H9 (cell line): Measurements from ENCODE around the gene CADPS. TPM values are rescaled to one million over a fixed set of nuclear protein-coding genes. Genes with fewer than 3 reads are reported as not detected.

Source experiments
- DNase-seq: peaks from one replicate; pipeline ENCODE4 v3.0.0-alpha.2; 2017
- H2AFZ ChIP-seq: one replicate; pipeline ENCODE4 v1.6.1; 2013; ENCODE audit warnings: mild to moderate bottlenecking, low read length, control low read depth, moderate library complexity
- H2AK5ac ChIP-seq: 2 replicates; pipeline ENCODE4 v1.6.1; 2013; ENCODE audit warnings: low read length, control low read depth, mixed read lengths; ENCODE audit not compliant: insufficient read length
- H2BK120ac ChIP-seq: one replicate; pipeline ENCODE4 v1.6.1; 2013; ENCODE audit warnings: low read depth, mild to moderate bottlenecking, low read length, control low read depth, inconsistent platforms; ENCODE audit not compliant: poor library complexity, severe bottlenecking
- H2BK12ac ChIP-seq: 2 replicates; pipeline ENCODE4 v1.6.1; 2013; ENCODE audit warnings: low read length, control low read depth, mixed read lengths, low read depth; ENCODE audit not compliant: insufficient read length
- H2BK15ac ChIP-seq: 2 replicates; pipeline ENCODE4 v1.6.1; 2013; ENCODE audit warnings: low read depth, low read length, control low read depth
- H2BK20ac ChIP-seq: one replicate; pipeline ENCODE4 v1.6.1; 2013; ENCODE audit warnings: low read depth, mild to moderate bottlenecking, low read length, control low read depth, inconsistent platforms; ENCODE audit not compliant: poor library complexity, severe bottlenecking
- H2BK5ac ChIP-seq: 2 replicates; pipeline ENCODE4 v1.6.1; 2013; ENCODE audit warnings: low read length, control low read depth, mixed read lengths; ENCODE audit not compliant: insufficient read length
- H3K14ac ChIP-seq: 2 replicates; pipeline ENCODE4 v1.6.1; 2013; ENCODE audit warnings: low read length, control low read depth; ENCODE audit not compliant: insufficient read depth
- H3K18ac ChIP-seq: 2 replicates; pipeline ENCODE4 v1.6.1; 2013; ENCODE audit warnings: low read depth, mild to moderate bottlenecking, mixed read lengths, low read length, control low read depth; ENCODE audit not compliant: insufficient read length
- H3K23ac ChIP-seq: 2 replicates; pipeline ENCODE4 v1.6.1; 2013; ENCODE audit warnings: low read length, control low read depth, mixed read lengths, low read depth; ENCODE audit not compliant: insufficient read length
- H3K23me2 ChIP-seq: 2 replicates; pipeline ENCODE4 v1.6.1; 2013; ENCODE audit warnings: low read depth, mild to moderate bottlenecking, mixed read lengths, low read length, control low read depth; ENCODE audit not compliant: insufficient read length, poor library complexity, severe bottlenecking
- H3K27ac ChIP-seq: 2 replicates; pipeline ENCODE4 v1.5.1; 2013; ENCODE audit warnings: low read length, control low read depth, mixed read lengths, low read depth; ENCODE audit not compliant: insufficient read length
- H3K27me3 ChIP-seq: 2 replicates; pipeline ENCODE4 v1.6.1; 2013; ENCODE audit warnings: low read length, control low read depth, inconsistent platforms; ENCODE audit not compliant: insufficient read depth
- H3K4ac ChIP-seq: 2 replicates; pipeline ENCODE4 v1.6.1; 2013; ENCODE audit warnings: low read depth, mild to moderate bottlenecking, control low read depth, inconsistent platforms, low read length, moderate library complexity
- H3K4me1 ChIP-seq: 2 replicates; pipeline ENCODE4 v1.6.1; 2013; ENCODE audit warnings: low read length, control low read depth, inconsistent platforms; ENCODE audit not compliant: insufficient read depth
- H3K4me2 ChIP-seq: 2 replicates; pipeline ENCODE4 v1.6.1; 2013; ENCODE audit warnings: low read length, control low read depth, mixed read lengths; ENCODE audit not compliant: insufficient read length, insufficient read depth
- H3K56ac ChIP-seq: 2 replicates; pipeline ENCODE4 v1.6.1; 2013; ENCODE audit warnings: low read depth, mild to moderate bottlenecking, mixed read lengths, low read length, control low read depth; ENCODE audit not compliant: insufficient read length
- H3K79me1 ChIP-seq: 2 replicates; pipeline ENCODE4 v1.6.1; 2013; ENCODE audit warnings: low read depth, mild to moderate bottlenecking, moderate library complexity, low read length, control low read depth, inconsistent platforms; ENCODE audit not compliant: insufficient read depth, poor library complexity, severe bottlenecking
- H3K79me2 ChIP-seq: 2 replicates; pipeline ENCODE4 v1.6.1; 2013; ENCODE audit warnings: low read length, control low read depth, inconsistent platforms; ENCODE audit not compliant: insufficient read depth
- H3K9ac ChIP-seq: 2 replicates; pipeline ENCODE4 v1.6.1; 2013; ENCODE audit warnings: low read length, control low read depth, mixed read lengths; ENCODE audit not compliant: insufficient read length; ENCODE audit errors: extremely low read depth
- H3K9me3 ChIP-seq: one replicate; pipeline ENCODE4 v1.6.1; 2013; ENCODE audit warnings: low read depth, low read length, inconsistent platforms; ENCODE audit not compliant: control insufficient read depth
- H3T11ph ChIP-seq: one replicate; pipeline ENCODE4 v1.6.1; 2013; ENCODE audit warnings: mild to moderate bottlenecking, low read length, control low read depth, inconsistent platforms
- H4K20me1 ChIP-seq: one replicate; pipeline ENCODE4 v1.6.1; 2013; ENCODE audit not compliant: control insufficient read depth, insufficient read length, insufficient read depth
- H4K5ac ChIP-seq: 2 replicates; pipeline ENCODE4 v1.6.1; 2013; ENCODE audit warnings: low read depth, mild to moderate bottlenecking, mixed read lengths, low read length, control low read depth; ENCODE audit not compliant: insufficient read length
- H4K8ac ChIP-seq: replicated peaks from 2 replicates; pipeline ENCODE4 v1.6.1; 2013; ENCODE audit warnings: low read length, control low read depth, mixed read lengths, low read depth; ENCODE audit not compliant: insufficient read length
- H4K91ac ChIP-seq: 2 replicates; pipeline ENCODE4 v1.6.1; 2013; ENCODE audit warnings: low read depth, mild to moderate bottlenecking, moderate library complexity, mixed read lengths, low read length, control low read depth; ENCODE audit not compliant: insufficient read length
- H3K27ac Mint-ChIP-seq, 3 experiments: 2 replicates in 2 of 3; 3 replicates in 1 of 3; pipeline ENCODE4 v1.8.0; 2020 to 2021; ENCODE audit warnings: mixed read lengths in 3 of 3, mild to moderate bottlenecking in 1 of 3, moderate library complexity in 1 of 3
- H3K27me3 Mint-ChIP-seq: 2 replicates; pipeline ENCODE4 v1.8.0; 2021; ENCODE audit warnings: low read depth, mild to moderate bottlenecking, moderate library complexity, mixed read lengths
- H3K36me3 Mint-ChIP-seq, 3 experiments: 2 replicates in 2 of 3; 3 replicates in 1 of 3; pipeline ENCODE4 v1.8.0; 2020 to 2021; ENCODE audit warnings: low read depth in 3 of 3, mixed read lengths in 3 of 3; ENCODE audit not compliant: insufficient read depth in 1 of 3
- H3K4me1 Mint-ChIP-seq, 2 experiments: 2 replicates each; pipeline ENCODE4 v1.8.0; 2020; ENCODE audit warnings: mixed read lengths in 2 of 2
- H3K4me3 Mint-ChIP-seq, 2 experiments: 2 replicates in 1 of 2; 3 replicates in 1 of 2; pipeline ENCODE4 v1.8.0; 2020 to 2021; ENCODE audit warnings: mild to moderate bottlenecking in 2 of 2, mixed read lengths in 2 of 2, moderate library complexity in 1 of 2
- H3K9me3 Mint-ChIP-seq, 2 experiments: 2 replicates in 1 of 2; 3 replicates in 1 of 2; pipeline ENCODE4 v1.8.0; 2020; ENCODE audit warnings: mild to moderate bottlenecking in 2 of 2, mixed read lengths in 2 of 2, moderate library complexity in 1 of 2
- CTCF ChIP-seq: fragments of 200-600 bp; sonication (generic); conservative IDR thresholded peaks from 3 replicates; pipeline ENCODE4 v1.8.0; 2021; ENCODE audit warnings: antibody characterized with exemption, mild to moderate bottlenecking
- WGBS: extraction: QIAGEN DNeasy Blood & Tissue Kit; methylation state at CpG from one replicate; pipeline ENCODE4 v1.1.7; 2013; ENCODE audit warnings: missing lambda C conversion rate, low lambda C conversion rate, mixed read lengths; ENCODE audit not compliant: insufficient read length; ENCODE audit errors: extremely low coverage; 5-methylcytosine and 5-hydroxymethylcytosine counted together
- total RNA-seq: library from RNA; stranded (reverse); gene quantifications from 2 replicates; pipeline ENCODE4 v1.2.1, GENCODE V29; 2021

The CADPS gene
- total RNA-seq, 1 experiment from 2014 or later = 6.6 TPM

GRCh38 chr3:62604298-62604697 is 270.9 kb downstream of the CADPS start:
- no peak overlapping the region for H3K9ac ChIP-seq
- H3K56ac ChIP-seq = no peak overlapping the region
- H3K14ac ChIP-seq = no peak overlapping the region
- H3K79me1 ChIP-seq = no peaks in the 10 kb centered on the region
- H3K27me3 ChIP-seq = no peaks in the 10 kb centered on the region
- Mint-ChIP-seq H3K4me3 (no peak overlapping the region), H3K27me3 (peaks cover 2% of the 10 kb centered on the region; the same call in 1 of the 2 replicates), H3K36me3 (no peaks in the 10 kb centered on the region), H3K27ac (no peak overlapping the region; a peak in 1 of 7 replicates), H3K9me3 (no peaks in the 10 kb centered on the region), H3K4me1 (peaks cover 3 to 13% of the 10 kb centered on the region in 2 experiments; a peak in 3 of 4 replicates)
- no peak overlapping the region for H2BK120ac ChIP-seq
- H3K4ac ChIP-seq = no peak overlapping the region
- H3K23me2 ChIP-seq = no peaks in the 10 kb centered on the region
- no peak overlapping the region for H3K27ac ChIP-seq
- no peak overlapping the region for H2BK12ac ChIP-seq
- H3K4me1 ChIP-seq = no peaks in the 10 kb centered on the region
- H4K20me1 ChIP-seq = no peaks in the 10 kb centered on the region
- no peaks in the 10 kb centered on the region for H3K9me3 ChIP-seq
- H3K79me2 ChIP-seq = no peaks in the 10 kb centered on the region
- H4K91ac ChIP-seq = no peak overlapping the region
- no CpG with 5 or more reads among the region's 2 CpGs for WGBS
- no peak overlapping the region for H4K5ac ChIP-seq
- no peak overlapping the region for H4K8ac ChIP-seq
- no peak overlapping the region for H2BK15ac ChIP-seq
- H3K18ac ChIP-seq = no peak overlapping the region
- H3T11ph ChIP-seq = no peak overlapping the region
- no peak overlapping the region for H3K23ac ChIP-seq
- DNase-seq = no peak
- no peak overlapping the region for H2AFZ ChIP-seq
- no peak overlapping the region for H2BK5ac ChIP-seq
- H2AK5ac ChIP-seq = no peak overlapping the region
- no peak for TF ChIP-seq CTCF
- no peak overlapping the region for H3K4me2 ChIP-seq
- no peak overlapping the region for H2BK20ac ChIP-seq
